Tibial nerve (tissue), 4 donors: ENCODE data around the gene STAB1. TPM values are rescaled to one million over a fixed set of nuclear protein-coding genes. Genes with fewer than 3 reads are reported as not detected.

Experiments used
- DNase-seq, 2 donors: peaks; one replicate each; pipeline ENCODE4 v3.0.0-alpha.2; 2019; ENCODE audit warnings: low spot score in 2 of 2
- H3K27ac ChIP-seq, 4 donors: fragments of 200-600 bp; sonication (generic) in 3 of 4; one replicate each; pipeline ENCODE4 v1.5.1; 2017 to 2019; ENCODE audit warnings: mild to moderate bottlenecking in 1 of 4
- H3K27me3 ChIP-seq, 2 donors: fragments of 200-600 bp; sonication (generic) in 1 of 2; one replicate each; pipeline versions ENCODE4 v1.5.1 to v1.6.0; 2017 to 2019
- H3K36me3 ChIP-seq, 3 donors: fragments of 200-600 bp; sonication (generic); one replicate each; pipeline ENCODE4 v1.5.1; 2018 to 2019
- H3K4me1 ChIP-seq, 4 donors: fragments of 200-600 bp; sonication (generic) in 3 of 4; one replicate each; pipeline ENCODE4 v1.5.1; 2017 to 2019
- H3K4me3 ChIP-seq, 4 donors: fragments of 200-600 bp; sonication (generic) in 3 of 4; one replicate each; pipeline ENCODE4 v1.5.1; 2017 to 2019; ENCODE audit warnings: mild to moderate bottlenecking in 1 of 4, moderate library complexity in 1 of 4
- H3K9me3 ChIP-seq, 4 donors: fragments of 200-600 bp; sonication (generic) in 3 of 4; one replicate each; pipeline ENCODE4 v1.5.1; 2017 to 2019
- CTCF ChIP-seq, 5 experiments: fragments of 200-600 bp in 3 of 5; fragments of 450-650 bp in 2 of 5; sonication (generic) in 3 of 5; IDR thresholded peaks; one replicate each; pipeline ENCODE4 v1.5.1; 2016 to 2019; ENCODE audit warnings: antibody characterized with exemption in 5 of 5, mild to moderate bottlenecking in 3 of 5, moderate library complexity in 2 of 5
- EP300 ChIP-seq, 2 donors: sonication (generic); formaldehyde crosslinking; IDR thresholded peaks; one replicate each; pipeline ENCODE4 v1.6.1; 2017; ENCODE audit warnings: antibody characterized with exemption in 2 of 2, mild to moderate bottlenecking in 1 of 2
- POLR2A ChIP-seq, 2 donors: fragments of 450-650 bp; IDR thresholded peaks; one replicate each; pipeline ENCODE4 v1.6.1; 2017; ENCODE audit warnings: antibody characterized with exemption in 2 of 2, mild to moderate bottlenecking in 2 of 2, moderate library complexity in 2 of 2
- WGBS, 2 donors: methylation state at CpG; one replicate each; pipeline ENCODE4 v1.1.5; 2018; 5-methylcytosine and 5-hydroxymethylcytosine counted together
- total RNA-seq, 4 donors: library from RNA; depleted of rRNA; stranded (reverse); fragments of >200 nt; gene quantifications; one replicate each; pipeline ENCODE4 v1.1.0, GENCODE V29; 2016

Gene STAB1
- total RNA-seq, 4 donors from 2014 or later, result 167 to 527 (median 264) TPM

- 62 to 65% methylated on average over 5 of the region's 5 CpGs for WGBS, 2 donors
- H3K4me1 ChIP-seq, result no peaks in the 10 kb centered on the region
- peaks cover 0 to 44% (median 0%) of the 10 kb centered on the region in 3 donors for H3K36me3 ChIP-seq
- H3K27me3 ChIP-seq, result no peaks in the 10 kb centered on the region
- DNase-seq, result no peak
- H3K4me3 ChIP-seq, result no peak overlapping the region
- no peaks in the 10 kb centered on the region for H3K9me3 ChIP-seq
- no peak overlapping the region for H3K27ac ChIP-seq
- no peak for TF ChIP-seq POLR2A (IDR thresholded peaks at IDR 0.05)
- TF ChIP-seq CTCF (IDR thresholded peaks at IDR 0.05), result no peak
- no peak for TF ChIP-seq EP300 (IDR thresholded peaks at IDR 0.05)
Measured at GRCh38 chr3:52507359-52507758, 12.2 kb downstream of the STAB1 start.

DNA sequence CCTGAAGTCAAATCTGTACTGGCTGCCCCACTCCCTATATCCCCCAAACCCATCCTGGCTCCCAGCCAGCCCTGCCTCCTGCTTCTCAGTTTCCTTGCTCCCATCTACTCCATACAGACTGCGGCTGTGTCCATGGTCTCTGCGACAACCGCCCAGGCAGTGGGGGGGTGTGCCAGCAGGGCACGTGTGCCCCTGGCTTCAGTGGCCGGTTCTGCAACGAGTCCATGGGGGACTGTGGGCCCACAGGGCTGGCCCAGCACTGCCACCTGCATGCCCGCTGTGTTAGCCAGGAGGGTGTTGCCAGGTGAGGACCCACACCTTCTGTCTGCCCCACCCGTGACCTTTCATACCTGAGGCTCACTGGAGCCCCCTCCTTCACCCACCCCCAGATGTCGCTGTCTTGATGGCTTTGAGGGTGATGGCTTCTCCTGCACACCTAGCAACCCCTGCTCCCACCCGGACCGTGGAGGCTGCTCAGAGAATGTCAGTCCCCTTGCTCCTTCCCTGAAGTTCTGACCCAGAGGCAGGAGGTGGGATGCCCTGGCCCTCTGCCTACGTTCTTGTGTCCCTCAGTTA, 14.7 kb downstream of the STAB1 start:
- 57 to 66% methylated on average over 12 of the region's 12 CpGs for WGBS, 2 donors
- TF ChIP-seq CTCF (IDR thresholded peaks at IDR 0.05), result no peak
- no peak for TF ChIP-seq EP300 (IDR thresholded peaks at IDR 0.05)
- TF ChIP-seq POLR2A (IDR thresholded peaks at IDR 0.05), result no peak
- no peak for DNase-seq
- Histone ChIP-seq H3K36me3 (peaks cover 0 to 62% (median 0%) of the 10 kb centered on the region in 3 donors), H3K4me1 (peaks cover 0 to 4% (median 0%) of the 10 kb centered on the region in 4 donors), H3K27ac (no peak overlapping the region), H3K27me3 (no peaks in the 10 kb centered on the region), H3K4me3 (no peak overlapping the region), H3K9me3 (no peaks in the 10 kb centered on the region)

GRCh38 chr3:52511509-52511908, 16.4 kb downstream of the STAB1 start:
- TF ChIP-seq CTCF (IDR thresholded peaks at IDR 0.05), result no peak
- TF ChIP-seq EP300 (IDR thresholded peaks at IDR 0.05), result no peak
- no peak for TF ChIP-seq POLR2A (IDR thresholded peaks at IDR 0.05)
- Histone ChIP-seq H3K9me3 (no peaks in the 10 kb centered on the region), H3K36me3 (peaks cover 0 to 57% (median 0%) of the 10 kb centered on the region in 3 donors), H3K27ac (no peak overlapping the region), H3K27me3 (no peaks in the 10 kb centered on the region), H3K4me1 (peaks cover 0 to 12% (median 0%) of the 10 kb centered on the region in 4 donors), H3K4me3 (no peak overlapping the region)
- 72 to 79% methylated on average over 7 of the region's 7 CpGs for WGBS, 2 donors
- no peak for DNase-seq

- 54 to 63% methylated on average over 4 to 8 of the region's 8 CpGs for WGBS, 2 donors
- Histone ChIP-seq H3K36me3 (peaks cover 0 to 59% (median 0%) of the 10 kb centered on the region in 3 donors), H3K9me3 (no peaks in the 10 kb centered on the region), H3K27me3 (no peaks in the 10 kb centered on the region), H3K27ac (no peak overlapping the region), H3K4me3 (no peak overlapping the region), H3K4me1 (peaks cover 0 to 12% (median 0%) of the 10 kb centered on the region in 4 donors)
- TF ChIP-seq CTCF (IDR thresholded peaks at IDR 0.05) (no peak), POLR2A (IDR thresholded peaks at IDR 0.05) (no peak), EP300 (IDR thresholded peaks at IDR 0.05) (no peak)
- DNase-seq, result no peak
Measured at GRCh38 chr3:52512105-52512504, 17.0 kb downstream of the STAB1 start.

- Histone ChIP-seq H3K4me3 (no peak overlapping the region), H3K27me3 (no peaks in the 10 kb centered on the region), H3K9me3 (no peaks in the 10 kb centered on the region), H3K4me1 (peaks cover 0 to 12% (median 0%) of the 10 kb centered on the region in 4 donors), H3K27ac (no peak overlapping the region), H3K36me3 (peaks cover 0 to 64% (median 0%) of the 10 kb centered on the region in 3 donors)
- WGBS, 2 donors, result 54 to 56% methylated on average over 6 to 14 of the region's 17 CpGs
- no peak for DNase-seq
- TF ChIP-seq POLR2A (IDR thresholded peaks at IDR 0.05) (no peak), EP300 (IDR thresholded peaks at IDR 0.05) (no peak), CTCF (IDR thresholded peaks at IDR 0.05) (no peak)
Measured at GRCh38 chr3:52512727-52513126, 17.6 kb downstream of the STAB1 start.
